Pancreas (tissue), 10 donors: ENCODE measurements around the gene PLA2R1. TPM values are rescaled to one million over a fixed set of nuclear protein-coding genes. Genes with fewer than 3 reads are reported as not detected.

ENCODE experiments used
- ATAC-seq, 4 donors: fragments of 200-7000 bp; cut with Tn5 transposase; one replicate each; pipeline versions ENCODE4 v1.8.0 to v1.9.1; 2020; ENCODE audit warnings: mild to moderate bottlenecking in 4 of 4, moderate library complexity in 4 of 4
- DNase-seq, 6 donors: peaks; one replicate each; pipeline ENCODE4 v3.0.0-alpha.2; 2020
- FAIRE-seq: peaks from 2 replicates; lab custom pipeline; 2012; peaks lifted over from hg19 to GRCh38; lab: Jason Lieb, UNC
- H3K27ac ChIP-seq, 4 donors: fragments of 200-600 bp; sonication (generic); 1 replicate in 3 of 4; 2 replicates in 1 of 4; pipeline versions ENCODE4 v1.5.0 to v1.8.0; 2020
- H3K27me3 ChIP-seq, 4 donors: fragments of 200-600 bp; one replicate each; pipeline ENCODE4 v1.8.0; 2021
- H3K36me3 ChIP-seq, 3 donors: fragments of 200-600 bp; sonication (generic) in 1 of 3; one replicate each; pipeline versions ENCODE4 v1.5.0 to v1.8.0; 2020 to 2021
- H3K4me1 ChIP-seq, 3 donors: fragments of 200-600 bp; one replicate each; pipeline ENCODE4 v1.8.0; 2021
- H3K4me3 ChIP-seq, 4 donors: fragments of 200-600 bp; sonication (generic) in 2 of 4; one replicate each; pipeline versions ENCODE4 v1.5.0 to v1.8.0; 2020 to 2021
- H3K9me3 ChIP-seq, 4 donors: fragments of 200-600 bp; one replicate each; pipeline ENCODE4 v1.8.0; 2021
- WGBS, 2 donors: extraction: QIAGEN DNeasy Blood & Tissue Kit; methylation state at CpG; one replicate each; pipeline ENCODE4 v1.1.7; 2013; 5-methylcytosine and 5-hydroxymethylcytosine counted together
- intact Hi-C, 3 donors: fragments of 100-400 bp; cut with DNase I; formaldehyde crosslinking; loops; one replicate each; pipeline versions ENCODE4 v1.11.1 to v1.14.2; 2022
- polyA plus RNA-seq, 2 donors: library from polyadenylated mRNA; stranded (reverse); fragments of 200-250 nt; gene quantifications; one replicate each; pipeline ENCODE4 v1.2.3, GENCODE V29; 2013
- total RNA-seq, 6 donors: library from RNA; stranded (reverse); fragmentation: NEBNext Ultra II Directional in 4 of 6; extraction: Animal tissue kit (Norgen Biotek cat#: 25700) in 4 of 6; gene quantifications; one replicate each; pipeline versions ENCODE4 v1.2.1 to v1.2.4, GENCODE V29; 2021 to 2023
- TF ChIP-seq, protein P1 (sequence below), 4 donors: fragments of 200-600 bp; sonication (generic) in 3 of 4; IDR thresholded peaks; one replicate each; pipeline versions ENCODE4 v1.5.0 to v1.8.0; 2021; ENCODE audit warnings: antibody characterized with exemption in 4 of 4
- donor health status: healthy with polysubstance abuse.
- donor health status: DM: no; HTN: no; CAD: no; lungs with moderate emphysema.
- donor health status: DM: no; HTN: no; CAD: no.
- donor health status: control.
- donor health status: control.
- donor health status: Bipolar disorder and iron deficiency.
- donor health status: DM: yes; HTN: yes; CAD: no.
- donor health status: DM: no; HTN: no; CAD: no.
- donor health status: DM: no; HTN: no; CAD: no.
- donor health status: DM: yes; HTN: yes; CAD: no.

The PLA2R1 gene
- total and polyA plus RNA-seq, 8 donors: 0.16 to 1.5 (median 0.69) TPM

DNA sequence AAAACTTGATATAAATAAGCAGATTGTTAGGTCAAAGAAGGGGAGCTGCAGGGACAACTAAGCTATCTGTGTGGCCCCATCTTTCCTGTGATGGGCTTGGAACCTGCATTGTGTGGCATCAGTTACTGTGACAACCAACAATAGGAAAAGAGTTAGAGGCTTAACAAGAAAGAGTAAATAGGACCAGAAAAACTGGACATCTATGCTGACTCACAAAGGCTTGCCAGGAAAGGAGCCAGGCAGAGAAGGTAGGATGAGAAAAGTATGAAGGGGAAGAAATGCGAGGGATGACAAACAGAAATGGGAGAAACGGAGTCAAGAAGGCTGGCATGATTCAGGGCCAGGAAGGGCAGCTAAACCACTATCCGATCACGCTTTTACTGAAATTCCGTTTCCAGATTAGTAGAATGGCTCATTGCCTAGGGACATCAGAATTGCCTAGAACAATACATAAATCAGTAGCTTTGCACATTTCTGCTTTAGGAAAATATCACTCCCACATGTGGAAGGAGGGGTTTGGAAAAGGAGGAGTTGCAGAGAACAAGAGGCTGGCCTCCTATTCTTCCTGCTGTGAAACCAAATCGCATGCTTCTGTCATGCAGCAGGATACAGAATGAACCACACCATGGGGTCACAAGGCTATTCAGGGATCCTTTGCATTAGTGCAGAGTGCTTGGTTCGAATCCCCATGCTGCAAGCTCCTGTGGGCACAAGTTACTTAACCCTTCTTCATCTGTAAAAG lies 7.3 kb downstream of the PLA2R1 start:
- Histone ChIP-seq H3K9me3 (no peaks in the 10 kb centered on the region), H3K27ac (no peak overlapping the region), H3K4me1 (no peaks in the 10 kb centered on the region), H3K36me3 (no peaks in the 10 kb centered on the region), H3K4me3 (no peak overlapping the region), H3K27me3 (no peaks in the 10 kb centered on the region)
- no peak for ATAC-seq
- TF ChIP-seq, protein P1, sequence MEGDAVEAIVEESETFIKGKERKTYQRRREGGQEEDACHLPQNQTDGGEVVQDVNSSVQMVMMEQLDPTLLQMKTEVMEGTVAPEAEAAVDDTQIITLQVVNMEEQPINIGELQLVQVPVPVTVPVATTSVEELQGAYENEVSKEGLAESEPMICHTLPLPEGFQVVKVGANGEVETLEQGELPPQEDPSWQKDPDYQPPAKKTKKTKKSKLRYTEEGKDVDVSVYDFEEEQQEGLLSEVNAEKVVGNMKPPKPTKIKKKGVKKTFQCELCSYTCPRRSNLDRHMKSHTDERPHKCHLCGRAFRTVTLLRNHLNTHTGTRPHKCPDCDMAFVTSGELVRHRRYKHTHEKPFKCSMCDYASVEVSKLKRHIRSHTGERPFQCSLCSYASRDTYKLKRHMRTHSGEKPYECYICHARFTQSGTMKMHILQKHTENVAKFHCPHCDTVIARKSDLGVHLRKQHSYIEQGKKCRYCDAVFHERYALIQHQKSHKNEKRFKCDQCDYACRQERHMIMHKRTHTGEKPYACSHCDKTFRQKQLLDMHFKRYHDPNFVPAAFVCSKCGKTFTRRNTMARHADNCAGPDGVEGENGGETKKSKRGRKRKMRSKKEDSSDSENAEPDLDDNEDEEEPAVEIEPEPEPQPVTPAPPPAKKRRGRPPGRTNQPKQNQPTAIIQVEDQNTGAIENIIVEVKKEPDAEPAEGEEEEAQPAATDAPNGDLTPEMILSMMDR (IDR thresholded peaks at IDR 0.05): no peak
- DNase-seq: no peak
- no peak for FAIRE-seq
- intact Hi-C loops: no loop called here
- 74 to 81% methylated on average over 7 of the region's 7 CpGs for WGBS, 2 donors

DNA sequence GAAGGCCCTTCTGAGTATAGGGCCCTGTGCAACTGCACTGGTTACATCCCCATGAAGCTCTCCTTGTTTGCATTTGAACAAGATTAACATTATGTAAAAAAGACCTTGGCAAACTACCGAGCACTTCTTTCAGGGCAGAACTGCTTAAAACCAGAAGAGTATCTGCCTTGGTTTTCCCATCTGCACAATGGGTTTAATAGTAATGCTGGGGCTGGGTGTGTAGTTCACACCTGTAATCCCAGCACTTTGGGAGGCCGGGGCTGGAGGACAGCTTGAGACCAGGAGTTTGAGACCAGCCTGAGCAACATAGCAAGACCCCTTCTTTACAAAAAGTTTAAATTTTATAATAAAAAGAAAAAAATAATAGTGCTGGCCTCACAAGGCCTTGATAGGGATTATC lies 8.5 kb downstream of the PLA2R1 start:
- Histone ChIP-seq H3K27me3 (no peaks in the 10 kb centered on the region), H3K9me3 (no peaks in the 10 kb centered on the region), H3K27ac (no peak overlapping the region), H3K36me3 (no peaks in the 10 kb centered on the region), H3K4me1 (no peaks in the 10 kb centered on the region), H3K4me3 (no peak overlapping the region)
- no peak for DNase-seq
- 88 to 91% methylated on average over 2 of the region's 2 CpGs for WGBS, 2 donors
- intact Hi-C loops: no loop called here
- FAIRE-seq: no peak
- TF ChIP-seq, protein P1 (IDR thresholded peaks at IDR 0.05): no peak
- ATAC-seq: no peak

DNA sequence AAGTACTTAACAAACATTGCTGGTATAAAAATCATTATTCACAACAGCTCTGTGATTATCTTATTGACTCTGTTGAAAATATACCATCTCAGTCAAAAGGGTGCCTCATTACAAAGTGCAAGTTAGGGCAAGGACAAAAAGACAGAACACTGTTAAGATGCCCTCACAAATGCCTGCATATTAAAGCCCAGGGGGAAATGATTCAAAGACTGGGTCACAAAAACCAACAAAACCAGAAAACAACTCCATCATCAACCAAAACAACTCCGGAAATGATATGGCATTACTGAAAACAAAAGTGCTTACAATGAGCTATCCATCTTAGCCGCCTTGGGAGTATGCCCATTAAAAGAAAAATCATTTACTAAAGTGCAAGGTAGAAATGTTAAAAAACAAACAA lies 9.9 kb downstream of the PLA2R1 start:
- no peak for DNase-seq
- WGBS, 2 donors: 82 to 89% methylated on average over 2 of the region's 2 CpGs
- TF ChIP-seq, protein P1 (IDR thresholded peaks at IDR 0.05): no peak
- intact Hi-C loops: no loop called here
- H3K4me1 ChIP-seq: no peaks in the 10 kb centered on the region
- FAIRE-seq: no peak
- no peak overlapping the region for H3K4me3 ChIP-seq
- no peaks in the 10 kb centered on the region for H3K27me3 ChIP-seq
- H3K9me3 ChIP-seq: no peaks in the 10 kb centered on the region
- no peak for ATAC-seq
- no peaks in the 10 kb centered on the region for H3K36me3 ChIP-seq
- H3K27ac ChIP-seq: no peak overlapping the region

DNA sequence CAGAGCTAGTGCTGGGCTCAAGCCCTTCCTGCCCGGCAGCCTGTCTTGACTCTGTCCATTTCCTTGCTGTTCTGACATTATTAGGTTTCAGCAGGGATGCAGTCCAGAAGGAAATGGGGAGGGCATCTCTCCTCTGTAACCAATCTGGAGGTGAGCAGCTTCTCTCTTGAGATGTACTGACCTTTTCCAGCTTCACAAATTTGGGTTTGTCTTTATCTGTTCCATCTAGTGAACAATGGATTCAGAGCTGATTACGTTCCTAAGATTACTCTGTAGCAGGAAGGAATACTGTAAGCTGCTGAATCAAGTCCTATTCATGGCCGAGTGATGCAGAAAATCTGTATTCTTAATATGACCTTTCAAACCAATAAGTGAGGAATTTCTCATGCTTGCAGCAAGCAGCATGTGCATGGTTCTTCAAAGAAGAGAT lies 11.0 kb downstream of the PLA2R1 start:
- H3K36me3 ChIP-seq: no peaks in the 10 kb centered on the region
- H3K4me3 ChIP-seq: no peak overlapping the region
- no peaks in the 10 kb centered on the region for H3K9me3 ChIP-seq
- FAIRE-seq (no peak), DNase-seq (no peak), ATAC-seq (no peak)
- WGBS, 2 donors: 69% methylated on average over 3 of the region's 3 CpGs
- intact Hi-C loops: no loop called here
- H3K27me3 ChIP-seq: no peaks in the 10 kb centered on the region
- TF ChIP-seq, protein P1 (IDR thresholded peaks at IDR 0.05): no peak
- no peaks in the 10 kb centered on the region for H3K4me1 ChIP-seq
- no peak overlapping the region for H3K27ac ChIP-seq

DNA sequence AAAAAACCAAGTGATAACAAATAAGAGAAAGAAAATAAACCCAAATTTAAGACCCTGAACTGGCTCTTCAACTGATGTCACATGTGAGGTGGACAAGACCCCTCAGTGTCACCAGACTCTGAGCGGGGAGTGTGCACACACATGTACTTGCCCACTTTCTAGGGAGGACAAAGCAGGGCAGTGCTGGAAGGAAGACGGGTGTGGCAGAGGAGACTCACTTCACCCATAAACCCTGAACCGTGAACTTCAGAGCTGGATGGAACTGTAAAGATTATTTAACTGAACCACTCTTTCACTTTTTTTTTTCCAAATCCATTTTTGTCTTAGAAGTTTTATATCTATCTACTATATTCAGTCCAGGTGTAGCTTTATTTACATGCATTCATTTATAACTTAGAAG lies 12.3 kb downstream of the PLA2R1 start:
- H3K27me3 ChIP-seq: no peaks in the 10 kb centered on the region
- no peak overlapping the region for H3K4me3 ChIP-seq
- WGBS, 2 donors: 83 to 92% methylated on average over 3 of the region's 3 CpGs
- H3K4me1 ChIP-seq: no peaks in the 10 kb centered on the region
- TF ChIP-seq, protein P1 (IDR thresholded peaks at IDR 0.05): no peak
- ATAC-seq (no peak), DNase-seq (no peak), FAIRE-seq (no peak)
- intact Hi-C loops: no loop called here
- no peaks in the 10 kb centered on the region for H3K36me3 ChIP-seq
- H3K27ac ChIP-seq: no peak overlapping the region
- H3K9me3 ChIP-seq: no peaks in the 10 kb centered on the region
